SK-N-SH treated with all-trans-retinoic acid at 6 μM for 48 hours (cell line): Measurements from ENCODE around the gene EXOSC10.

ENCODE experiments used
- TF ChIP-seq, protein P1 (sequence below): fragments of 250-450 bp; sonication (Bioruptor Pico); IDR thresholded peaks from 2 replicates; pipeline ENCODE4 v1.8.0; 2020; ENCODE audit warnings: mild to moderate bottlenecking, moderate library complexity, borderline replicate concordance
- TF ChIP-seq, protein P2 (sequence below): fragments of 250-450 bp; sonication (Bioruptor Pico); IDR thresholded peaks from 2 replicates; pipeline ENCODE4 v1.5.0; 2020; ENCODE audit warnings: mild to moderate bottlenecking, moderate library complexity

DNA sequence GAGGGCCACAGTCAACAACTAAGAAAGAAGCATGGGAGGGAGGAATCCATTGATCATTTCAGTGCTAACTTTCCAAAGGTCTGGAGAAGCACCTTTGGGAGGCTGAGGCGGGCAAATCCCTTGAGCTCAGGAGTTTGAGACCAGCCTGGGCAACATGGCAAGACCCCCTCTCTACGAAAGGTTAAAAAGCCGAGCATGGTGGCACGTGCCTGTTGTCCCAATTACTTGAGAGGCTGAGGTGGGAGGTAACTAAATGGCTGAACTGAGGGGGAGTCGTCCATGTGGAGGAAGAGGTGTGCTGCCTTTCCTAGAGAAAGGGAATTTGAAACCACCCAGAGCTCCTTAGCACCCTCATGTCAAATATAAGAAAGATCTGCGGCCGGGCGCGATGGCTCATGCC lies 68.8 kb downstream of the EXOSC10 start:
- TF ChIP-seq, protein P1, sequence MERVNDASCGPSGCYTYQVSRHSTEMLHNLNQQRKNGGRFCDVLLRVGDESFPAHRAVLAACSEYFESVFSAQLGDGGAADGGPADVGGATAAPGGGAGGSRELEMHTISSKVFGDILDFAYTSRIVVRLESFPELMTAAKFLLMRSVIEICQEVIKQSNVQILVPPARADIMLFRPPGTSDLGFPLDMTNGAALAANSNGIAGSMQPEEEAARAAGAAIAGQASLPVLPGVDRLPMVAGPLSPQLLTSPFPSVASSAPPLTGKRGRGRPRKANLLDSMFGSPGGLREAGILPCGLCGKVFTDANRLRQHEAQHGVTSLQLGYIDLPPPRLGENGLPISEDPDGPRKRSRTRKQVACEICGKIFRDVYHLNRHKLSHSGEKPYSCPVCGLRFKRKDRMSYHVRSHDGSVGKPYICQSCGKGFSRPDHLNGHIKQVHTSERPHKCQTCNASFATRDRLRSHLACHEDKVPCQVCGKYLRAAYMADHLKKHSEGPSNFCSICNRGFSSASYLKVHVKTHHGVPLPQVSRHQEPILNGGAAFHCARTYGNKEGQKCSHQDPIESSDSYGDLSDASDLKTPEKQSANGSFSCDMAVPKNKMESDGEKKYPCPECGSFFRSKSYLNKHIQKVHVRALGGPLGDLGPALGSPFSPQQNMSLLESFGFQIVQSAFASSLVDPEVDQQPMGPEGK (CRISPR knock-in tag): no peak
- TF ChIP-seq, protein P2, sequence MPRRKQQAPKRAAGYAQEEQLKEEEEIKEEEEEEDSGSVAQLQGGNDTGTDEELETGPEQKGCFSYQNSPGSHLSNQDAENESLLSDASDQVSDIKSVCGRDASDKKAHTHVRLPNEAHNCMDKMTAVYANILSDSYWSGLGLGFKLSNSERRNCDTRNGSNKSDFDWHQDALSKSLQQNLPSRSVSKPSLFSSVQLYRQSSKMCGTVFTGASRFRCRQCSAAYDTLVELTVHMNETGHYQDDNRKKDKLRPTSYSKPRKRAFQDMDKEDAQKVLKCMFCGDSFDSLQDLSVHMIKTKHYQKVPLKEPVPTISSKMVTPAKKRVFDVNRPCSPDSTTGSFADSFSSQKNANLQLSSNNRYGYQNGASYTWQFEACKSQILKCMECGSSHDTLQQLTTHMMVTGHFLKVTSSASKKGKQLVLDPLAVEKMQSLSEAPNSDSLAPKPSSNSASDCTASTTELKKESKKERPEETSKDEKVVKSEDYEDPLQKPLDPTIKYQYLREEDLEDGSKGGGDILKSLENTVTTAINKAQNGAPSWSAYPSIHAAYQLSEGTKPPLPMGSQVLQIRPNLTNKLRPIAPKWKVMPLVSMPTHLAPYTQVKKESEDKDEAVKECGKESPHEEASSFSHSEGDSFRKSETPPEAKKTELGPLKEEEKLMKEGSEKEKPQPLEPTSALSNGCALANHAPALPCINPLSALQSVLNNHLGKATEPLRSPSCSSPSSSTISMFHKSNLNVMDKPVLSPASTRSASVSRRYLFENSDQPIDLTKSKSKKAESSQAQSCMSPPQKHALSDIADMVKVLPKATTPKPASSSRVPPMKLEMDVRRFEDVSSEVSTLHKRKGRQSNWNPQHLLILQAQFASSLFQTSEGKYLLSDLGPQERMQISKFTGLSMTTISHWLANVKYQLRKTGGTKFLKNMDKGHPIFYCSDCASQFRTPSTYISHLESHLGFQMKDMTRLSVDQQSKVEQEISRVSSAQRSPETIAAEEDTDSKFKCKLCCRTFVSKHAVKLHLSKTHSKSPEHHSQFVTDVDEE: no peak
